ENCODE data around the gene HEXB. TPM values are rescaled to one million over a fixed set of nuclear protein-coding genes. Genes with fewer than 3 reads are reported as not detected.
A peak's percentile ranks its signal among the peaks of the same experiment; 100 is the strongest.

Gene HEXB
- total and polyA plus RNA-seq, 9 donors, result 63.5 to 159 (median 88.6) TPM

GRCh38 chr5:74640954-74641734 is 43.9 kb upstream of the HEXB start:
- Histone ChIP-seq H3K9me3 (no peaks in the 10 kb centered on the region), H3K4me3 (peak overlapping the region; percentile 73), H3K36me3 (no peaks in the 10 kb centered on the region), H3K27me3 (no peaks in the 10 kb centered on the region), H3K4me1 (ENCODE audit: insufficient read depth) (peaks cover 3% of the 10 kb centered on the region), H3K27ac (peak overlapping the region; percentile 56 to 60)
- intact Hi-C loops (cut with DNase I), result loop anchor here (5.0 to 10.0 kb wide), 4 partner anchors 256 to 739 kb away; no protein-coding TSS in a partner anchor
- peak; percentile 67 to 82 (median 78) for DNase-seq
- TF ChIP-seq POLR2A (IDR thresholded peaks at IDR 0.05) (no peak), EP300 (IDR thresholded peaks at IDR 0.05) (no peak), CTCF (IDR thresholded peaks at IDR 0.05) (no peak)
- 0 to 1% (median 0%) methylated on average over 47 of the region's 47 CpGs for WGBS, 3 donors

- peak; percentile 26 to 55 (median 46) for DNase-seq
- no peak for TF ChIP-seq EP300 (IDR thresholded peaks at IDR 0.05)
- TF ChIP-seq CTCF (IDR thresholded peaks at IDR 0.05), result peak in 2 of 3 donors; percentile 64 to 66
- intact Hi-C loops (cut with DNase I), result loop anchor here (2.0 to 10.0 kb wide), 5 partner anchors 257 to 740 kb away; no protein-coding TSS in a partner anchor
These were observed 43.1 kb upstream of the HEXB start for GRCh38 chr5:74641735-74642542.

GRCh38 chr5:74642543-74642863 is 42.5 kb upstream of the HEXB start:
- 77 to 80% (median 79%) methylated on average over 6 of the region's 6 CpGs for WGBS, 3 donors
- no peaks in the 10 kb centered on the region for H3K36me3 ChIP-seq
- H3K27me3 ChIP-seq, result no peaks in the 10 kb centered on the region
- H3K27ac ChIP-seq, result no peak overlapping the region
- DNase-seq, result no peak
- H3K9me3 ChIP-seq, result no peaks in the 10 kb centered on the region
- no peak overlapping the region for H3K4me3 ChIP-seq
- H3K4me1 ChIP-seq (ENCODE audit: insufficient read depth), result peaks cover 1% of the 10 kb centered on the region
- intact Hi-C loops (cut with DNase I), result loop anchor here (2.0 to 10.0 kb wide), 5 partner anchors 258 to 740 kb away; no protein-coding TSS in a partner anchor
- TF ChIP-seq EP300 (IDR thresholded peaks at IDR 0.05), result no peak
- TF ChIP-seq CTCF (IDR thresholded peaks at IDR 0.05), result no peak
- TF ChIP-seq POLR2A (IDR thresholded peaks at IDR 0.05), result no peak

More at GRCh38 chr5:74641735-74642542, 43.1 kb upstream of the HEXB start:
- Histone ChIP-seq H3K27me3 (no peaks in the 10 kb centered on the region), H3K9me3 (no peaks in the 10 kb centered on the region), H3K36me3 (no peaks in the 10 kb centered on the region), H3K4me3 (peak overlapping the region; percentile 73), H3K27ac (peak overlapping the region in 1 of 2 donors; percentile 60), H3K4me1 (ENCODE audit: insufficient read depth) (peaks cover 1% of the 10 kb centered on the region)
- WGBS, 3 donors, result 4 to 6% (median 4%) methylated on average over 28 of the region's 28 CpGs

GRCh38 chr5:74643111-74643562 is 41.9 kb upstream of the HEXB start:
- DNase-seq, result no peak
- Histone ChIP-seq H3K27ac (no peak overlapping the region), H3K4me1 (ENCODE audit: insufficient read depth) (peaks cover 1% of the 10 kb centered on the region), H3K36me3 (no peaks in the 10 kb centered on the region), H3K27me3 (no peaks in the 10 kb centered on the region), H3K4me3 (no peak overlapping the region), H3K9me3 (no peaks in the 10 kb centered on the region)
- WGBS, 3 donors, result 53 to 68% (median 64%) methylated on average over 4 of the region's 4 CpGs
- intact Hi-C loops (cut with DNase I), result loop anchor here (2.0 to 10.0 kb wide), 5 partner anchors 258 to 741 kb away; no protein-coding TSS in a partner anchor
- TF ChIP-seq POLR2A (IDR thresholded peaks at IDR 0.05) (no peak), EP300 (IDR thresholded peaks at IDR 0.05) (no peak), CTCF (IDR thresholded peaks at IDR 0.05) (no peak)

Measured in ovary (tissue), 9 donors.